Body of pancreas (tissue), 4 donors: ENCODE measurements around the gene TMEM245. TPM values are rescaled to one million over a fixed set of nuclear protein-coding genes. Genes with fewer than 3 reads are reported as not detected.

Experiments used
- ATAC-seq: fragments of 150-250 bp; one replicate; pipeline ENCODE4 v1.9.1; 2016
- DNase-seq, 4 donors: peaks; one replicate each; pipeline ENCODE4 v3.0.0-alpha.2; 2019
- H3K27ac ChIP-seq, 4 donors: fragments of 200-600 bp; sonication (generic); 1 replicate in 3 of 4; 2 replicates in 1 of 4; pipeline versions ENCODE4 v1.5.1 to v1.6.1; 2016 to 2019; ENCODE audit warnings: mild to moderate bottlenecking in 1 of 4, mixed read lengths in 1 of 4, moderate library complexity in 1 of 4
- H3K27me3 ChIP-seq, 2 donors: fragments of 200-600 bp; sonication (generic); one replicate each; pipeline ENCODE4 v1.6.0; 2016; ENCODE audit warnings: mild to moderate bottlenecking in 1 of 2
- H3K36me3 ChIP-seq, 2 donors: fragments of 200-600 bp; sonication (generic); replicated peaks in 1 of 2; 2 replicates each; pipeline ENCODE4 v1.5.1; 2016; ENCODE audit warnings: low read depth in 2 of 2; ENCODE audit not compliant: insufficient read depth in 1 of 2
- H3K4me1 ChIP-seq: fragments of 200-600 bp; sonication (generic); one replicate; pipeline ENCODE4 v1.6.0; 2016
- H3K4me3 ChIP-seq, 2 donors: fragments of 200-600 bp; sonication (generic); 1 replicate in 1 of 2; 2 replicates in 1 of 2; pipeline ENCODE4 v1.5.1; 2016 to 2019
- H3K9me3 ChIP-seq, 3 donors: fragments of 200-600 bp; sonication (generic); 1 replicate in 2 of 3; 2 replicates in 1 of 3; pipeline ENCODE4 v1.5.1; 2016
- CTCF ChIP-seq, 7 experiments: fragments of 450-650 bp in 4 of 7; fragments of 200-600 bp in 3 of 7; sonication (generic) in 3 of 7; IDR thresholded peaks; one replicate each; pipeline ENCODE4 v1.5.1; 2016 to 2019; ENCODE audit warnings: antibody characterized with exemption in 7 of 7
- POLR2A ChIP-seq, 3 donors: fragments of 450-650 bp; IDR thresholded peaks; one replicate each; pipeline ENCODE4 v1.6.1; 2016; ENCODE audit warnings: antibody characterized with exemption in 3 of 3, mild to moderate bottlenecking in 2 of 3
- WGBS, 2 donors: methylation state at CpG; one replicate each; pipeline ENCODE4 v1.1.5; 2017; 5-methylcytosine and 5-hydroxymethylcytosine counted together
- intact Hi-C: fragments of 100-400 bp; cut with DNase I; formaldehyde crosslinking; loops from one replicate; pipeline ENCODE4 v1.15.1; 2023
- total RNA-seq, 2 donors: library from RNA; depleted of rRNA; stranded (reverse); fragments of >200 nt; gene quantifications; one replicate each; pipeline ENCODE4 v1.1.0, GENCODE V29; 2016

TMEM245 gene
- total RNA-seq, 2 donors from 2014 or later, result 38.9 to 47.0 TPM

- Histone ChIP-seq H3K27ac (no peak overlapping the region), H3K9me3 (no peaks in the 10 kb centered on the region), H3K4me3 (no peak overlapping the region), H3K27me3 (no peaks in the 10 kb centered on the region), H3K4me1 (peaks cover 9% of the 10 kb centered on the region), H3K36me3 (peaks cover 0 to 9% of the 10 kb centered on the region in 2 donors)
- intact Hi-C loops, result no loop called here
- ATAC-seq (no peak), DNase-seq (no peak)
- no peak for TF ChIP-seq POLR2A (IDR thresholded peaks at IDR 0.05)
- TF ChIP-seq CTCF (IDR thresholded peaks at IDR 0.05), result no peak
- WGBS, 2 donors, result 23 to 25% methylated on average over 2 of the region's 2 CpGs
These were observed 37.6 kb downstream of the TMEM245 start for GRCh38 chr9:109082091-109082620.

GRCh38 chr9:109074236-109074889 is 45.4 kb downstream of the TMEM245 start:
- Histone ChIP-seq H3K4me3 (no peak overlapping the region), H3K36me3 (peaks cover 0 to 16% of the 10 kb centered on the region in 2 donors), H3K4me1 (peaks cover 6% of the 10 kb centered on the region), H3K27ac (no peak overlapping the region), H3K9me3 (no peaks in the 10 kb centered on the region), H3K27me3 (no peaks in the 10 kb centered on the region)
- no peak for TF ChIP-seq CTCF (IDR thresholded peaks at IDR 0.05)
- no peak for TF ChIP-seq POLR2A (IDR thresholded peaks at IDR 0.05)
- intact Hi-C loops, result no loop called here
- DNase-seq, result no peak
- no peak for ATAC-seq
- WGBS, 2 donors, result 77 to 78% methylated on average over 7 of the region's 7 CpGs

- Histone ChIP-seq H3K27me3 (no peaks in the 10 kb centered on the region), H3K4me1 (peaks cover 6% of the 10 kb centered on the region), H3K9me3 (no peaks in the 10 kb centered on the region), H3K4me3 (no peak overlapping the region), H3K36me3 (peaks cover 0 to 13% of the 10 kb centered on the region in 2 donors), H3K27ac (no peak overlapping the region)
- no peak for ATAC-seq
- TF ChIP-seq CTCF (IDR thresholded peaks at IDR 0.05) (no peak), POLR2A (IDR thresholded peaks at IDR 0.05) (no peak)
- intact Hi-C loops, result no loop called here
- WGBS, 2 donors, result 46 to 49% methylated on average over 2 of the region's 2 CpGs
- no peak for DNase-seq
These were observed 46.8 kb downstream of the TMEM245 start for GRCh38 chr9:109072821-109073435.

- Histone ChIP-seq H3K9me3 (no peaks in the 10 kb centered on the region), H3K27me3 (no peaks in the 10 kb centered on the region), H3K4me1 (peaks cover 6% of the 10 kb centered on the region), H3K4me3 (no peak overlapping the region), H3K27ac (no peak overlapping the region), H3K36me3 (peaks cover 0 to 13% of the 10 kb centered on the region in 2 donors)
- no peak for ATAC-seq
- 80 to 86% methylated on average over 8 of the region's 8 CpGs for WGBS, 2 donors
- no peak for DNase-seq
- no peak for TF ChIP-seq CTCF (IDR thresholded peaks at IDR 0.05)
- TF ChIP-seq POLR2A (IDR thresholded peaks at IDR 0.05), result no peak
- intact Hi-C loops, result no loop called here
These were observed 47.5 kb downstream of the TMEM245 start for GRCh38 chr9:109072133-109072692.
